ENCODE results near the gene PRR5L. TPM values are rescaled to one million over a fixed set of nuclear protein-coding genes. Genes with fewer than 3 reads are reported as not detected.

The PRR5L gene
- total RNA-seq, 4 donors from 2014 or later: 1.1 to 3.4 (median 1.7) TPM

DNA sequence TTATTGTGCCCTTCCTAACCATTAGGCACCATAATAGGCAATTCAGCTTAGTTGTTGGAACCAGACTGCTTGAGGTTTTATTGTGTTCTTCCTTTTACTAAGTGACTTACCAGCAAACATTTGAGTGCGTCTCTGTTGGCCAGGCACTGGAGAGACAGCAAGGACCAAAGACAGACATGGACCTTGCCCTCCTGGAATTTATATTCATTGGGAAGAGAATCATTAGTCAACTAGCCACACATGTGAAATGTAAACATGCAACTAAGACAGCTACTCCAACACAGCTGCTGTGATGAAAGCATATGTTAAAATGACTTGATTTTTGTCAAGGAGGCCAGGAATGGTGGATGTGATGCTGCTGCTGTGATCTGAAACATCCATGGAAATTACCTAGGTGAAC lies 107.6 kb downstream of the PRR5L start:
- 92 to 100% methylated on average over 1 of the region's 1 CpG for WGBS, 2 donors
- H3K4me3 ChIP-seq (ENCODE audit: low read depth, poor library complexity, severe bottlenecking): no peak overlapping the region
- TF ChIP-seq CTCF (IDR thresholded peaks at IDR 0.05) (no peak), POLR2A (IDR thresholded peaks at IDR 0.05) (no peak)
- intact Hi-C loops (cut with DNase I; ENCODE audit: low total_unique reads): no loop called here
- no peak for DNase-seq (ENCODE audit: low spot score in 2 of 2)

DNA sequence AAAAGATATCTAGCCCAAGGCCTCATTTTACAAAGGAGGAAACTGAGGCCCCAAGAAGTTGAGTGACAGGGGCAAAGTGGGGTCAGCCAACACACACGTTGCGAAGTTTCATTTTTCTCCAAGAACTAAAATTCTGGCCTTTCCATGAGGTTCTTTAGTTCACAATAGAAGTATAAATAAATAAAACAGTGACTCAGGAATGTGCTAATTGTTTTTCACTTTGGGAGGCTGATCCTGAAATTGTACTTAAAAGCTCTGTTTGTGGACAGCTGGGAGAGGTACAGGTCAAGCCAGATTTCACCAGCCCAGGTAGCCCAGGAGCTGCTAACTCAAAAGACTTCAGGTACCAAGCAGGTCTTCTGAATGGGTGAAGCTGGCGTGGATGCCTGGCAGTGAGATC lies 108.7 kb downstream of the PRR5L start:
- no peak for DNase-seq (ENCODE audit: low spot score in 2 of 2)
- intact Hi-C loops (cut with DNase I; ENCODE audit: low total_unique reads): no loop called here
- no peak overlapping the region for H3K4me3 ChIP-seq (ENCODE audit: low read depth, poor library complexity, severe bottlenecking)
- WGBS, 2 donors: 82 to 88% methylated on average over 3 of the region's 3 CpGs
- no peak for TF ChIP-seq CTCF (IDR thresholded peaks at IDR 0.05)

DNA sequence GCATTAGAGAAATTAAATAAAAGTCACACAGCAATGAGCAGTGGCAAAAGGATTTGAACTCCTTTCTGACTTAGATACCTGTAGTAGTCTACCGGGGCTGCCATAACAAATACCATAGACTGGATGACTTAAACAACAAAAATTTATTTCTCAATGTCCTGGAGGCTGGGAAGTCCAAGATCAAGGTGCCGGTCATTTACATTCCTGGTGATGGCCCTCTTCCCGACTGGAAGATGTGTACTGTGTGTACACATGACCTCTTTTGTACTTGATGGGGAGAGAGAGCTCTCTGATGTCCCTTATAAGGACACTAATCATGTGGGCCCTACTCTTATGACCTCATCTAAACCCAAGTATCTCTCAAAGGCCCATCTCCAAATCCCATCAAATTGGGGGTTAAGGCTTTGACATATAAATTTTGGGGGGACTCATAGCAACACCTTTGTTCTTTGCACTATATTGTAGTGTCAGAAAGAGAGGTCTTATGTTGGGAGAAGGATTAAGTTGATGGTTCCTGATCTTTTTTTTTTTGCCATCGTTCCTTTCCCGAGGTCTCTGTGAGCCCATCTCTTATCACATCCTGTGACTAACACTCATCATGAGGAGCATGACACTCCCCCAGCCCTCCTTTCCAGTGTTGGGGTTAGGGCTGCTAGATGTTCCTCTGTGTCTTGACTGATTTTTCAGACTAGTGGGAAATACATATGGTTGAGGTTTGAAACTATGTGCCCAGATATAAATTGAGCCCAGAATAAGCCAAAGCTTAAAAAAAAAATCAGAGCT lies 109.7 kb downstream of the PRR5L start:
- intact Hi-C loops (cut with DNase I; ENCODE audit: low total_unique reads): no loop called here
- TF ChIP-seq POLR2A (IDR thresholded peaks at IDR 0.05) (no peak), CTCF (IDR thresholded peaks at IDR 0.05) (no peak)
- no peak for DNase-seq (ENCODE audit: low spot score in 2 of 2)
- WGBS, 2 donors: 86 to 91% methylated on average over 5 of the region's 5 CpGs
- H3K4me3 ChIP-seq (ENCODE audit: low read depth, poor library complexity, severe bottlenecking): no peak overlapping the region

DNA sequence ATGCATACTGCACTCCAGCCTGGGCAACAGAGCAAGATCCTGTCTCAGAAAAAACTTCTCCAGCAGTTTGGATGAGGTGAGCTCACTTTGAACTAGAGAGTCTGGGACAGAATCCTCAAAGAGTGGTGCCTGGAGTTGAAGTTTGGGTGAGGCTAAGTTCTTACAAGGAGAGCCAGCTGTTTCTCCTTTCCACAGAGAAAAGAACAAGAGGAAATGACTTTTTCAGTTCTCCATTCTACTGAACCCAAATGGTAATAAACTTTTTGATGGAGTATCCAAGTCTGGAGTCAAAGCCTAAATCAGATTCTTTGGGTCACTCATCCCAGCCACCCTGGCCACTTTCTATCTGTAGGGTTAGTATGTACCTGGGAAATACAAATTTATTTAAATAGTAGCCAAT lies 111.3 kb downstream of the PRR5L start:
- H3K4me3 ChIP-seq (ENCODE audit: low read depth, poor library complexity, severe bottlenecking): no peak overlapping the region
- intact Hi-C loops (cut with DNase I; ENCODE audit: low total_unique reads): no loop called here
- no peak for DNase-seq (ENCODE audit: low spot score in 2 of 2)
- no peak for TF ChIP-seq POLR2A (IDR thresholded peaks at IDR 0.05)

DNA sequence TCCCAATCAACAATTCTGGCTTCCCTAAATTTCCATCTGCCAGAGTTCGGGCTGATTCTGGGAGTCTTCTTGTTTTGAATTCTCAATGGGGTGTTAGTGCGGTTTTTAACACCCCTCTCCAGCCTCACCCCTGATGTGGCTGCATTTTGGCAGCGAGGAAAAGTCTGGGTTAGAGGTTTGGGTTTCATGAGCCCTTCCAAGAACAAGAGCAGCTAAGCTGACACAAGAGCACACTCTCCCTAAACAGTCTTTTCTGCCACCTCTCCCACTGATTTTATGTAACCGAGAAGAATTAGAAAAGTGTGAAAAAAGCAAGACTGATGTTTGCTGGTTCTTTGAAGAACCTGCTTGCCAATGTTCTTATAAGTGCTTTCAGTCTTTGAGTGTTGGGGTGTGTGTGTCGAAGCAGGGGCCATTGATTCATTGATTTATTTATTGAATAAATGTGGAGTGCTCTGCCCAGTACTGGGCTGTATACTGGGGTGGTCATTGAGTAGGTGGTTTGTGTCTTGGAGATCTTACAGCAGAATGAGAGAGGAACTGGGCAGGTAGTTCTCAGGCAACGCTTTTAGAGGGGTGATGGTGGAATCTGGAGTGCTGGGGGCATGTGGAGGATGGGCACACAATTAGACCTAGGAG lies 112.5 kb downstream of the PRR5L start:
- WGBS, 2 donors: 77 to 86% methylated on average over 6 of the region's 6 CpGs

More for the DNA sequence above, 112.5 kb downstream of the PRR5L start:
- no peak for DNase-seq (ENCODE audit: low spot score in 2 of 2)
- intact Hi-C loops (cut with DNase I; ENCODE audit: low total_unique reads): no loop called here
- H3K4me3 ChIP-seq (ENCODE audit: low read depth, poor library complexity, severe bottlenecking): no peak overlapping the region
- TF ChIP-seq CTCF (IDR thresholded peaks at IDR 0.05) (no peak), POLR2A (IDR thresholded peaks at IDR 0.05) (no peak)
